B cell (primary cell): ENCODE measurements around the gene PPM1J. TPM values are rescaled to one million over a fixed set of nuclear protein-coding genes. Genes with fewer than 3 reads are reported as not detected.

Experiments
- ATAC-seq: fragments of 200-7000 bp; cut with Tn5 transposase; one replicate; pipeline ENCODE4 v1.10.0; 2021; ENCODE audit warnings: low read depth, mild to moderate bottlenecking, moderate number of reproducible peaks, moderate library complexity
- CTCF ChIA-PET: fragments of 350-600 bp; sonication (Branson Sonifier 250); formaldehyde crosslinking; loops from one replicate; lab custom pipeline; 2021; ENCODE audit warnings: antibody characterized with exemption, inconsistent platforms; lab: Charles Lee
- POLR2A ChIA-PET: fragments of 350-600 bp; sonication (Branson Sonifier 250); formaldehyde crosslinking; loops from one replicate; lab custom pipeline; 2021; ENCODE audit warnings: antibody characterized with exemption; lab: Charles Lee
- DNase-seq: peaks from one replicate; pipeline ENCODE4 v3.0.0; 2013
- H2AFZ ChIP-seq: 2 replicates; pipeline ENCODE4 v1.6.1; 2012; ENCODE audit warnings: mild to moderate bottlenecking, low read depth, low read length; ENCODE audit not compliant: insufficient read depth, poor library complexity, severe bottlenecking
- H3K27ac ChIP-seq, 2 donors: 1 replicate in 1 of 2; 2 replicates in 1 of 2; pipeline ENCODE4 v1.5.1; 2012 to 2013; ENCODE audit warnings: low read length in 2 of 2, mild to moderate bottlenecking in 2 of 2, moderate library complexity in 1 of 2
- H3K27me3 ChIP-seq, 4 experiments: fragments of 200-600 bp in 1 of 4; sonication (generic) in 1 of 4; replicated peaks in 1 of 4; 1 replicate in 2 of 4; 2 replicates in 2 of 4; pipeline versions ENCODE4 v1.6.1 to v1.7.0; 2013 to 2016; ENCODE audit warnings: low read length in 3 of 4, mild to moderate bottlenecking in 2 of 4, mixed read lengths in 1 of 4, moderate library complexity in 1 of 4; ENCODE audit not compliant: insufficient read depth in 4 of 4, control insufficient read depth in 3 of 4; ENCODE audit errors: control extremely low read depth in 1 of 4
- H3K36me3 ChIP-seq, 2 experiments: replicated peaks in 1 of 2; 1 replicate in 1 of 2; 2 replicates in 1 of 2; pipeline versions ENCODE4 v1.6.1 to v1.7.1; 2013; ENCODE audit warnings: low read length in 1 of 2; ENCODE audit not compliant: insufficient read depth in 2 of 2, control insufficient read depth in 1 of 2; ENCODE audit errors: control extremely low read depth in 1 of 2, extremely low read depth in 1 of 2
- H3K4me1 ChIP-seq, 2 donors: fragments of 200-600 bp in 1 of 2; sonication (generic) in 1 of 2; 1 replicate in 1 of 2; 2 replicates in 1 of 2; pipeline versions ENCODE4 v1.5.1 to v1.6.1; 2013 to 2017; ENCODE audit warnings: low read length in 2 of 2; ENCODE audit not compliant: control insufficient read depth in 2 of 2, insufficient read depth in 2 of 2
- H3K4me2 ChIP-seq: replicated peaks from 2 replicates; pipeline ENCODE3; 2012; ENCODE audit warnings: mild to moderate bottlenecking, low read depth, low read length; ENCODE audit not compliant: poor library complexity, severe bottlenecking
- H3K4me3 ChIP-seq, 5 experiments: fragments of 200-600 bp in 1 of 5; sonication (generic) in 1 of 5; 1 replicate in 3 of 5; 2 replicates in 2 of 5; pipeline versions ENCODE4 v1.5.1 to v1.7.0; 2011 to 2016; ENCODE audit warnings: low read length in 4 of 5, mild to moderate bottlenecking in 4 of 5, low read depth in 2 of 5, control low read depth in 1 of 5, moderate library complexity in 1 of 5; ENCODE audit not compliant: insufficient read depth in 1 of 5; ENCODE audit errors: control extremely low read depth in 1 of 5, extremely low read depth in 1 of 5
- H3K79me2 ChIP-seq: fragments of 200-600 bp; sonication (generic); one replicate; pipeline ENCODE4 v1.6.0; 2016; ENCODE audit warnings: low read length; ENCODE audit not compliant: control insufficient read depth, insufficient read depth
- H3K9ac ChIP-seq: fragments of 200-600 bp; sonication (generic); 2 replicates; pipeline ENCODE4 v1.6.1; 2017; ENCODE audit warnings: mild to moderate bottlenecking, low read length, moderate library complexity
- H3K9me3 ChIP-seq, 3 donors: one replicate each; pipeline versions ENCODE4 v1.6.1 to v1.7.1; 2013; ENCODE audit warnings: low read length in 2 of 3; ENCODE audit not compliant: control insufficient read depth in 2 of 3, insufficient read depth in 1 of 3; ENCODE audit errors: control extremely low read depth in 1 of 3
- H4K20me1 ChIP-seq: 2 replicates; pipeline ENCODE4 v1.6.0; 2012; ENCODE audit warnings: mild to moderate bottlenecking, low read length; ENCODE audit not compliant: insufficient read depth, control insufficient read depth, poor library complexity, severe bottlenecking
- H3K27ac Mint-ChIP-seq: one replicate; pipeline ENCODE4 v1.8.0; 2021; ENCODE audit warnings: mixed read lengths
- H3K27me3 Mint-ChIP-seq: one replicate; pipeline ENCODE4 v1.8.0; 2021; ENCODE audit warnings: mixed read lengths
- H3K4me1 Mint-ChIP-seq: one replicate; pipeline ENCODE4 v1.8.0; 2021; ENCODE audit warnings: mixed read lengths
- H3K4me3 Mint-ChIP-seq: one replicate; pipeline ENCODE4 v1.8.0; 2021; ENCODE audit warnings: mixed read lengths
- H3K9me3 Mint-ChIP-seq: one replicate; pipeline ENCODE4 v1.8.0; 2022; ENCODE audit warnings: mixed read lengths; ENCODE audit not compliant: insufficient read depth
- EZH2 ChIP-seq: IDR thresholded peaks from 2 replicates; pipeline ENCODE4 v1.6.1; 2012; ENCODE audit warnings: borderline replicate concordance, low read depth, mild to moderate bottlenecking, moderate library complexity, low read length; ENCODE audit not compliant: insufficient read depth, poor library complexity, severe bottlenecking
- WGBS: methylation state at CpG from one replicate; pipeline ENCODE4 v1.1.5; 2013; ENCODE audit warnings: missing lambda C conversion rate; ENCODE audit not compliant: insufficient coverage; 5-methylcytosine and 5-hydroxymethylcytosine counted together
- intact Hi-C: fragments of 100-400 bp; cut with micrococcal nuclease; formaldehyde crosslinking; loops from one replicate; pipeline ENCODE4 v1.10.0; 2022
- polyA minus RNA-seq: library from RNA; depleted of rRNA, polyadenylated mRNA; stranded (reverse); fragments of >200 nt; gene quantifications from 2 replicates; pipeline ENCODE4 v1.2.3, GENCODE V29; 2012
- polyA plus RNA-seq: library from polyadenylated mRNA; depleted of rRNA; stranded (reverse); fragments of >200 nt; gene quantifications from 2 replicates; pipeline ENCODE4 v1.2.3, GENCODE V29; 2012
- total RNA-seq, 2 donors: library from RNA; stranded (reverse); fragments of 120-200 nt in 1 of 2; gene quantifications; 1 replicate in 1 of 2; 2 replicates in 1 of 2; pipeline versions ENCODE4 v1.2.3 to v1.2.4, GENCODE V29; 2013 to 2022

The PPM1J gene, protein sequence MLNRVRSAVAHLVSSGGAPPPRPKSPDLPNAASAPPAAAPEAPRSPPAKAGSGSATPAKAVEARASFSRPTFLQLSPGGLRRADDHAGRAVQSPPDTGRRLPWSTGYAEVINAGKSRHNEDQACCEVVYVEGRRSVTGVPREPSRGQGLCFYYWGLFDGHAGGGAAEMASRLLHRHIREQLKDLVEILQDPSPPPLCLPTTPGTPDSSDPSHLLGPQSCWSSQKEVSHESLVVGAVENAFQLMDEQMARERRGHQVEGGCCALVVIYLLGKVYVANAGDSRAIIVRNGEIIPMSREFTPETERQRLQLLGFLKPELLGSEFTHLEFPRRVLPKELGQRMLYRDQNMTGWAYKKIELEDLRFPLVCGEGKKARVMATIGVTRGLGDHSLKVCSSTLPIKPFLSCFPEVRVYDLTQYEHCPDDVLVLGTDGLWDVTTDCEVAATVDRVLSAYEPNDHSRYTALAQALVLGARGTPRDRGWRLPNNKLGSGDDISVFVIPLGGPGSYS
- total RNA-seq, result 1.7 and 2.1 TPM in 2 replicates
- 1.9 TPM for total RNA-seq (2013)
- polyA plus RNA-seq, result 7.5 and 9.8 TPM in 2 replicates
- polyA minus RNA-seq, result 1.2 and 2.1 TPM in 2 replicates

DNA sequence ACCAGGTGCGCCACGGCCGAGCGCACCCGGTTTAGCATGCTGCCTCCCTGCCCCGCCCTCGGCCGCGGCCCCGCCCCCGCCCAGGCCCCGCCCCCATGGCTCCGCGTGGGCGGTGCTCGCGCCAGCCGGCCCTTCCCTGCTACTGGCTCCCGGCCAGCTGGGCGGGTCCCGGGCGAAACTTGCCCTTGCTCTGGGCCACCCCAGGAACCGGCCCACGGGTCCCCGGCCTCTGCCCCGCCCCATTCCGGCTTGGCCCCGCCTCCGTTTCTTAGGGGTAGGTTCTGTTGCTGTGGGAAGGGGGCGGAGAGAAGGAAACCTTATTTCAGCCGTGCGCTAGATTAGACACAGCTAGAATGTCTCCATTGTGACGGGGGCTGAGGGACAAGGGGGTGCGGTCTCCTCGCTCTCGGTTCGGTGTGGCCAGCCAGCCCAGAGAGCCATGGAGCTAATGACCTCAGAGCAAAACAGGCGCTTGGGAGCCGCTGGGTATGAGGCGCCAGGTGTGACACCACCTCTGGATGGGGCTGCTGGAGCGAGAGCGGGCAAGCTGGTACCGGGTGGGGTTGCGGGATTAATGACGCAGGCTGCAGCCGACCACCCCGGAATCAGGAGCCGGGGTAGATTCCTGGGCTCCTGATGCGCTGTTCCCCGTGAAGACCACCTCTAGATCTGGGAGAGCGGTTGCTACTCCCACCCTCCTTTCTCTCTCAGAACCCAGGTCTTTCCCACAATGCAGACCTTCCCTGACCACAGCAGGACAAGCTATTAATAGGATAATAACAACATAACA is at the start of gene PPM1J:
PPM1J (minus strand) TSS at position 69 of the 790 bp plus-strand sequence; CDS start at position 38, 31 bp downstream.
- DNase-seq (peak; percentile 97), ATAC-seq (peak; percentile 86)
- Histone ChIP-seq H3K27me3 (peaks cover 0 to 16% (median 7%) of the 10 kb centered on the region in 4 experiments), H3K4me2 (peak within 1 kb of the TSS; percentile 100), H4K20me1 (no peaks in the 10 kb centered on the region), H3K36me3 (no peaks in the 10 kb centered on the region), H3K9me3 (no peaks in the 10 kb centered on the region), H3K4me3 (peak within 1 kb of the TSS; percentile 62 to 82 (median 72)), H3K27ac (peak within 1 kb of the TSS; percentile 25 to 59), H2AFZ (peak within 1 kb of the TSS; percentile 74), H3K79me2 (no peaks in the 10 kb centered on the region), H3K9ac (peak within 1 kb of the TSS; percentile 74), H3K4me1 (peaks cover 26 to 47% of the 10 kb centered on the region in 2 donors)
- peaks cover 15% of the 10 kb centered on the region for H3K27me3 Mint-ChIP-seq
- WGBS, result under 1% methylated on average over 51 of the region's 51 CpGs
- TF ChIP-seq EZH2, result no peak
- ChIA-PET POLR2A (interaction anchor here (0.6 to 1.8 kb wide), 9 partner anchors 11 to 358 kb away, joined by 3 to 4 read pairs (median 3); partner anchors contain the start of genes CAPZA1, LRIG2, MOV10 and ST7L), CTCF (interaction anchor here (0.7 to 9.7 kb wide), 41 partner anchors 8 to 1568 kb away, joined by 3 to 109 read pairs (median 5); partner anchors contain the start of genes AP4B1, CTTNBP2NL, LRIG2 and MOV10)
- peak within 1 kb of the TSS; percentile 85 for H3K27ac Mint-ChIP-seq
- H3K4me3 Mint-ChIP-seq, result peak within 1 kb of the TSS; percentile 93
- no peaks in the 10 kb centered on the region for H3K9me3 Mint-ChIP-seq
- intact Hi-C loops, result loop anchor here (1.0 to 10.0 kb wide), 15 partner anchors 8 to 1999 kb away; partner anchors contain the start of genes AP4B1, CAPZA1, DCLRE1B and LRIG2
- peaks cover 25% of the 10 kb centered on the region for H3K4me1 Mint-ChIP-seq
